ENCODE measurements around the gene CBX4. TPM values are rescaled to one million over a fixed set of nuclear protein-coding genes. Genes with fewer than 3 reads are reported as not detected.

The CBX4 gene
- total and polyA plus RNA-seq, 2 of the 4 experiments (the other 2 are of a cell fraction), result 3.2 to 9.4 TPM

DNA sequence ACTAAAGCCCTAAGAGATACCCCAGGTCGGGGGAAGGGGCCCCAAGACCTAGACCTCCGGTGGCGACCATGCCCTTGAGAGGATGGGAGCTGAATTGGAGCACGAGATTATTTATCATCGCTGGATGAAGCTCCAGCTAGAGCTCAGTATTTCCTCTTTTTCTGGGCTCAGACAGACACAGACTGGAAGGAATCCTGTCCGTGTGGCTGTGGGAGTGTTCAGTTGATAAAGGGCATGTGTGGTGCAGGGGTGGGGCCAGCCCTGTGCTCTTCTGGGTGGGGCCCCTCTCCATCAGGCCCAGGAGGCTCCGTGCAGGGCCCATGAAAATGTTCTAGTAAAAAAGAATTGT is 6.3 kb upstream of the CBX4 start:
- no peak for ATAC-seq (ENCODE audit: low read depth)
- POLR2A ChIA-PET (ENCODE audit: unreplicated experiment), result no interaction called here

More for the DNA sequence above, 6.3 kb upstream of the CBX4 start:
- Histone ChIP-seq H3K36me3 (ENCODE audit: control insufficient read depth, insufficient read depth, low read length) (no peaks in the 10 kb centered on the region), H2BK120ac (ENCODE audit: low read depth, low read length) (no peak overlapping the region), H2AFZ (replicated peaks; ENCODE audit: low read length, poor library complexity) (peak overlapping the region; percentile 53), H4K8ac (ENCODE audit: low read depth in 2 of 2, low read length in 2 of 2) (no peak overlapping the region), H4K5ac (ENCODE audit: low read depth, low read length) (no peak overlapping the region), H3K14ac (replicated peaks; ENCODE audit: low read depth, low read length) (no peak overlapping the region), H3K4me3 (ENCODE audit: insufficient read depth, low read depth, low read length) (no peak overlapping the region), H3K27me3 (ENCODE audit: control insufficient read depth, insufficient read depth, low read length) (peaks cover 33% of the 10 kb centered on the region), H3K56ac (ENCODE audit: extremely low read depth, insufficient read depth, low read length) (no peak overlapping the region), H2BK15ac (ENCODE audit: low read depth, low read length) (no peak overlapping the region), H3K79me1 (ENCODE audit: low read depth in 1 of 2, low read length in 2 of 2) (no peaks in the 10 kb centered on the region), H3K27ac (ENCODE audit: insufficient read depth, low read length) (no peak overlapping the region), H3K9me1 (ENCODE audit: insufficient read depth, low read length) (no peaks in the 10 kb centered on the region; the same call in 1 of the 2 replicates), H3K9ac (ENCODE audit: low read depth, low read length) (no peak overlapping the region), H3K4me2 (ENCODE audit: low read depth, low read length) (no peak overlapping the region), H2AK5ac (ENCODE audit: low read depth, low read length) (no peak overlapping the region), H3K23ac (ENCODE audit: low read depth, low read length) (no peak overlapping the region), H4K20me1 (ENCODE audit: insufficient read depth, low read length) (no peaks in the 10 kb centered on the region), H2BK20ac (ENCODE audit: low read depth, low read length) (no peak overlapping the region), H2AK9ac (replicated peaks; ENCODE audit: low read depth, low read length, poor library complexity) (no peak overlapping the region), H2BK5ac (ENCODE audit: low read depth, low read length, poor library complexity, severe bottlenecking) (no peak overlapping the region), H3K18ac (ENCODE audit: low read depth, low read length) (no peak overlapping the region), H3K9me3 (ENCODE audit: control insufficient read depth, insufficient read depth, low read length) (peaks cover 6% of the 10 kb centered on the region; the same call in 1 of the 2 replicates), H3K4me1 (ENCODE audit: control insufficient read depth, insufficient read depth, low read length) (peaks cover 10% of the 10 kb centered on the region), H4K91ac (ENCODE audit: insufficient read depth, low read depth, low read length) (no peak overlapping the region), H3K4ac (ENCODE audit: low read depth, low read length) (no peak overlapping the region)
- in situ Hi-C loops (cut with MboI; ENCODE audit: low sequenced_read_pairs), result loop anchor here (10.0 kb wide), 1 partner anchor 139 kb away; no protein-coding TSS in a partner anchor
- no CpG with 5 or more reads among the region's 7 CpGs for WGBS, 2 experiments (ENCODE audit: extremely low coverage in 2 of 2, insufficient read length in 1 of 2)
- no peak for DNase-seq
- intact Hi-C loops (cut with micrococcal nuclease), result no loop called here
- dilution Hi-C loops (cut with HindIII; ENCODE audit: low sequenced_read_pairs, unreplicated experiment), result no loop called here
- no TSS peak for BruUV-seq (replicated peaks)
- CTCF ChIA-PET, result no interaction called here
- TF ChIP-seq, protein P1, sequence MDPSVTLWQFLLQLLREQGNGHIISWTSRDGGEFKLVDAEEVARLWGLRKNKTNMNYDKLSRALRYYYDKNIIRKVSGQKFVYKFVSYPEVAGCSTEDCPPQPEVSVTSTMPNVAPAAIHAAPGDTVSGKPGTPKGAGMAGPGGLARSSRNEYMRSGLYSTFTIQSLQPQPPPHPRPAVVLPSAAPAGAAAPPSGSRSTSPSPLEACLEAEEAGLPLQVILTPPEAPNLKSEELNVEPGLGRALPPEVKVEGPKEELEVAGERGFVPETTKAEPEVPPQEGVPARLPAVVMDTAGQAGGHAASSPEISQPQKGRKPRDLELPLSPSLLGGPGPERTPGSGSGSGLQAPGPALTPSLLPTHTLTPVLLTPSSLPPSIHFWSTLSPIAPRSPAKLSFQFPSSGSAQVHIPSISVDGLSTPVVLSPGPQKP (IDR thresholded peaks at IDR 0.05; ENCODE audit: borderline replicate concordance, low read depth, low read length), result no peak

All from IMR-90 (cell line).